GM21526 (cell line): Measurements from ENCODE around the gene KTN1.

Experiments
- ATAC-seq: cut with Tn5 transposase; IDR thresholded peaks from one replicate; pipeline ENCODE4 v1.9.1; 2021; ENCODE audit warnings: moderate library complexity; ENCODE audit not compliant: unreplicated experiment, low FRiP score

The KTN1 gene

GRCh38 chr14:55574988-55575387 is 5.0 kb upstream of the KTN1 start:
- no peak for ATAC-seq

- no peak for ATAC-seq
These were observed 2.8 kb upstream of the KTN1 start for GRCh38 chr14:55577229-55577628.

- ATAC-seq = no peak
These were observed 1.5 kb upstream of the KTN1 start for GRCh38 chr14:55578511-55578910.

- ATAC-seq = peak; percentile 36
These were observed 699 bp downstream of the KTN1 start for GRCh38 chr14:55580470-55581341.

GRCh38 chr14:55581342-55581771 is 1.4 kb downstream of the KTN1 start:
- no peak for ATAC-seq

GRCh38 chr14:55582746-55583145 is 2.7 kb downstream of the KTN1 start:
- no peak for ATAC-seq

- no peak for ATAC-seq
These were observed 4.0 kb downstream of the KTN1 start for GRCh38 chr14:55583942-55584468.

GRCh38 chr14:55585854-55586253 is 5.8 kb downstream of the KTN1 start:
- ATAC-seq = no peak

- ATAC-seq = no peak
These were observed 6.4 kb downstream of the KTN1 start for GRCh38 chr14:55586411-55586810.

GRCh38 chr14:55587847-55588246 is 7.8 kb downstream of the KTN1 start:
- ATAC-seq = no peak

GRCh38 chr14:55588259-55588699 is 8.3 kb downstream of the KTN1 start:
- ATAC-seq = no peak

- no peak for ATAC-seq
These were observed 9.2 kb downstream of the KTN1 start for GRCh38 chr14:55589171-55589570.

GRCh38 chr14:55592436-55592835 is 12.4 kb downstream of the KTN1 start:
- no peak for ATAC-seq

- no peak for ATAC-seq
These were observed 13.7 kb downstream of the KTN1 start for GRCh38 chr14:55593698-55594097.

- no peak for ATAC-seq
These were observed 19.4 kb downstream of the KTN1 start for GRCh38 chr14:55599250-55599879.

- ATAC-seq = no peak
These were observed 21.0 kb downstream of the KTN1 start for GRCh38 chr14:55600784-55601561.

GRCh38 chr14:55603401-55603953 is 23.5 kb downstream of the KTN1 start:
- no peak for ATAC-seq

- ATAC-seq = no peak
These were observed 24.5 kb downstream of the KTN1 start for GRCh38 chr14:55604488-55604887.

GRCh38 chr14:55604900-55605418 is 25.0 kb downstream of the KTN1 start:
- ATAC-seq = no peak

- no peak for ATAC-seq
These were observed 25.8 kb downstream of the KTN1 start for GRCh38 chr14:55605793-55606192.
